ENCODE measurements around the gene SYT17.
A peak's percentile ranks its signal among the peaks of the same experiment; 100 is the strongest.

The SYT17 gene, protein sequence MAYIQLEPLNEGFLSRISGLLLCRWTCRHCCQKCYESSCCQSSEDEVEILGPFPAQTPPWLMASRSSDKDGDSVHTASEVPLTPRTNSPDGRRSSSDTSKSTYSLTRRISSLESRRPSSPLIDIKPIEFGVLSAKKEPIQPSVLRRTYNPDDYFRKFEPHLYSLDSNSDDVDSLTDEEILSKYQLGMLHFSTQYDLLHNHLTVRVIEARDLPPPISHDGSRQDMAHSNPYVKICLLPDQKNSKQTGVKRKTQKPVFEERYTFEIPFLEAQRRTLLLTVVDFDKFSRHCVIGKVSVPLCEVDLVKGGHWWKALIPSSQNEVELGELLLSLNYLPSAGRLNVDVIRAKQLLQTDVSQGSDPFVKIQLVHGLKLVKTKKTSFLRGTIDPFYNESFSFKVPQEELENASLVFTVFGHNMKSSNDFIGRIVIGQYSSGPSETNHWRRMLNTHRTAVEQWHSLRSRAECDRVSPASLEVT

DNA sequence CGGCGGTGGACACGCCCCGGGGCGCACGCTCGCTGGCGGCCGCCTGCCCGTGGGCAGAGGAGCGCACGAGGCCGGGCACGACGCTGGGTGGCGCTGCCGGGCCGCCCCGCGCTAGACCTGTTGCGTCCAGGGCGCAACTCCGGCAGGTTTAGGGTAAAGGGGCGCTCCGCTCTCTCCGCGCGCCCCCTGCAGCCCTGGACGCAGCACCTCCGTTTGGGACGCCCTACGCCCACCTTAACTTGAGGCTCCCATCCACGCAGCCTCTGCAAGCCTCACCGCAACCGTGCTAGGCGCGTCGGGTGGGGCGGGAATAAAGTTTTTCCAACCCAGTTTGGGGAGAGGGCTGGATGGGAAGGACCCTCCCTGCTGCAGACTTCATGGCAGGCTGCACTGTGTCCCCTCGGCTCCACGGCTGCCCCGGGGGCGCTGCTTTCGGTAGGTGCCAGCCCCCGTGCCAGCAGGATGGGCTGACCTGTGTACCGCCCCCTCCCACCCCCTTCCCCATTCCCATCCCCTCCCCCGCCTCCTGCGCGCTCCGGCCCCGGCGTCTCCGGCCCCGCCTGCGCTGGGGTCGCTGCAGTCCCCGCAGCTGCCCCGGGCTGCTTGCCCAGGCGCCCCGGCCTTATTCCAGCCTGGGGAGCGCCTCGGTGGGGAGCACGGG, at the start of gene SYT17:
SYT17 (plus strand) TSS at position 531 of the 661 bp plus-strand sequence. CDS start 407 bp downstream, outside the sequence.
- DNase-seq (ENCODE audit: low read depth): peak; percentile 66
- no peak within 1 kb of the TSS for H3K4me3 ChIP-seq (ENCODE audit: low read depth, low read length)
- TF ChIP-seq, protein P1, sequence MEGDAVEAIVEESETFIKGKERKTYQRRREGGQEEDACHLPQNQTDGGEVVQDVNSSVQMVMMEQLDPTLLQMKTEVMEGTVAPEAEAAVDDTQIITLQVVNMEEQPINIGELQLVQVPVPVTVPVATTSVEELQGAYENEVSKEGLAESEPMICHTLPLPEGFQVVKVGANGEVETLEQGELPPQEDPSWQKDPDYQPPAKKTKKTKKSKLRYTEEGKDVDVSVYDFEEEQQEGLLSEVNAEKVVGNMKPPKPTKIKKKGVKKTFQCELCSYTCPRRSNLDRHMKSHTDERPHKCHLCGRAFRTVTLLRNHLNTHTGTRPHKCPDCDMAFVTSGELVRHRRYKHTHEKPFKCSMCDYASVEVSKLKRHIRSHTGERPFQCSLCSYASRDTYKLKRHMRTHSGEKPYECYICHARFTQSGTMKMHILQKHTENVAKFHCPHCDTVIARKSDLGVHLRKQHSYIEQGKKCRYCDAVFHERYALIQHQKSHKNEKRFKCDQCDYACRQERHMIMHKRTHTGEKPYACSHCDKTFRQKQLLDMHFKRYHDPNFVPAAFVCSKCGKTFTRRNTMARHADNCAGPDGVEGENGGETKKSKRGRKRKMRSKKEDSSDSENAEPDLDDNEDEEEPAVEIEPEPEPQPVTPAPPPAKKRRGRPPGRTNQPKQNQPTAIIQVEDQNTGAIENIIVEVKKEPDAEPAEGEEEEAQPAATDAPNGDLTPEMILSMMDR (IDR thresholded peaks at IDR 0.05; ENCODE audit: low read depth, low read length): peak; percentile 26
- TF ChIP-seq, protein P2, sequence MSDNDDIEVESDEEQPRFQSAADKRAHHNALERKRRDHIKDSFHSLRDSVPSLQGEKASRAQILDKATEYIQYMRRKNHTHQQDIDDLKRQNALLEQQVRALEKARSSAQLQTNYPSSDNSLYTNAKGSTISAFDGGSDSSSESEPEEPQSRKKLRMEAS (IDR thresholded peaks at IDR 0.05; ENCODE audit: low read depth, low read length): no peak

DNA sequence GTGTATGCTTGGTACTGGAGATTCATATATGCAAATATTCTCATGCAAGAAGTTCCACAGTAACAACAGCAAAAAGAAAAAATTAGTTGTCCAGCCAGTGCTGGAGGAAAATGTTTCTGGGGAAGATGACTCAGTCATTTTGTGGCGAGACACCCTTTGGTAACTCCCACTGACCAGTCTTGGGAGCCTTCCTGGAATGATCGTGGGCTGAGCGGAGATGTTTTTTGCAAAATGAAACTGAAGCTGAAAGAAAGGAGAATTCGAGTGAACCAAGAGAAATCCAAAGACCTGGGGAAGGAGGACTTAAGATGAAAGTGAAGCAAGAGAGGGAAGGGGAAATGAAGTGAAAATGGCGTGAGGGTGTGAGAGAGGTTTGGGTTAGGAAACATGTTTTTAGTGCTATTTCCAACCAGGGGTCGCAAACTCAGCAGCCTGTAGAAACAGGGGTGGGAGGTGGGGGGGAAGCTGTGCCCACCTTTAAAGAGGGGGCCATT, 49.1 kb upstream of the SYT17 start:
- H3K4me3 ChIP-seq (ENCODE audit: low read depth, low read length): peak overlapping the region; percentile 46
- no peak for TF ChIP-seq POLR2A (IDR thresholded peaks at IDR 0.05; ENCODE audit: extremely low read depth, insufficient read length)
- no peak for TF ChIP-seq MYC (IDR thresholded peaks at IDR 0.05; ENCODE audit: low read depth, low read length)
- TF ChIP-seq, protein P2 (IDR thresholded peaks at IDR 0.05; ENCODE audit: low read depth, low read length): no peak
- TF ChIP-seq, protein P1 (IDR thresholded peaks at IDR 0.05; ENCODE audit: low read depth, low read length): no peak
- peak; percentile 86 for DNase-seq (ENCODE audit: low read depth)

DNA sequence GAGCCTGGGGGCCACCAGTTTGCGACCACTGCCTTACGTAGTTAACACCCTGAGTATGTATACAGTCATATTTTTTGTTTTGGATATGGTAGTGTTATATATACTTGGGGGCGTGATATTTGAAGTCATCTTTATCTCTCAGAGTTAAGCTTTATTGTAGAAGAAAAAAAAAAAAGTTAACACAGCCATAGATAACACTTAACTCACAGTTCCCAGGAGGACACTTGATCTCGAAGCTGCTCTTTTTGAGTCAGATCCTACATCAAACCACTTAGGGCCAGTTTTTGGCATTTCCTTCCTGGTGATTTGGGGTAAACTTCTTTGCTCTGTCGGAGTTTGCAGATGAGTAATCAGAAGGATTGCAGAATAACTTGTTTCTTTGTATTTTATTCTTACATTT, 48.5 kb upstream of the SYT17 start:
- DNase-seq (ENCODE audit: low read depth): peak; percentile 69
- peak overlapping the region; percentile 46 for H3K4me3 ChIP-seq (ENCODE audit: low read depth, low read length)

DNA sequence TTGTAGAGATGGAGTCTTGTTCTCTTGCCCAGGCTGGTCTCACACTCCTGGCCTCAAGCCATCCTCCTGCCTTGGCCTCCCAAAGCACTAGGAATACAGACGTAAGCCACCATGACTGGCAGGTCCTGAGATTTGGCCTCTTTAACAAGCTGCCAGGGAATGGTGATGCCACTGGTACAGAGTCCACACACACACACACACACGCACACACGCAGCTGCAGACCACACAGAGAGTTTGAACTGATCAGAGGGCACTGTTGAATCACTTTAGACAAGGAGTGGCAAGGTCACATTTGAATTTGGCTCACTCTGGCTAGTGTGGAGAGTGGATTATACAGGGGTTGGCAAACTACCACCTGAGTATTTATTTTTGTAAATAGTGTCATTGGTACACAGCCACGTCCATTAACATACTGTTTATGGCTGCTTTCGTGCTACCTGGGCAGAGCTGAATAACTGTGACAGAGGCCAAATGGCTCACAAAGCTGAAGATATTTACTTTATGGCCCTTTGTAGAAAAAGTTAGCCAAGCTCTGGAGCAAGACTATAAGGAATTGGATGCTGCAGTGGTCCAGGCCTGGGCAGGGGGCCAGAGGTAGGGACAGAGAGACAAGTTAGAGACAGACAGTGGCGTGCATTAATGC, 44.4 kb upstream of the SYT17 start:
- H3K4me3 ChIP-seq (ENCODE audit: low read depth, low read length): no peak overlapping the region
- TF ChIP-seq, protein P2 (IDR thresholded peaks at IDR 0.05; ENCODE audit: low read depth, low read length): no peak
- TF ChIP-seq, protein P1 (IDR thresholded peaks at IDR 0.05; ENCODE audit: low read depth, low read length): no peak
- TF ChIP-seq MYC (IDR thresholded peaks at IDR 0.05; ENCODE audit: low read depth, low read length) (no peak), POLR2A (IDR thresholded peaks at IDR 0.05; ENCODE audit: extremely low read depth, insufficient read length) (no peak)
- no peak for DNase-seq (ENCODE audit: low read depth)

More for the DNA sequence above, 48.5 kb upstream of the SYT17 start:
- no peak for TF ChIP-seq POLR2A (IDR thresholded peaks at IDR 0.05; ENCODE audit: extremely low read depth, insufficient read length)
- TF ChIP-seq, protein P1 (IDR thresholded peaks at IDR 0.05; ENCODE audit: low read depth, low read length): no peak
- TF ChIP-seq, protein P2 (IDR thresholded peaks at IDR 0.05; ENCODE audit: low read depth, low read length): no peak
- no peak for TF ChIP-seq MYC (IDR thresholded peaks at IDR 0.05; ENCODE audit: low read depth, low read length)

DNA sequence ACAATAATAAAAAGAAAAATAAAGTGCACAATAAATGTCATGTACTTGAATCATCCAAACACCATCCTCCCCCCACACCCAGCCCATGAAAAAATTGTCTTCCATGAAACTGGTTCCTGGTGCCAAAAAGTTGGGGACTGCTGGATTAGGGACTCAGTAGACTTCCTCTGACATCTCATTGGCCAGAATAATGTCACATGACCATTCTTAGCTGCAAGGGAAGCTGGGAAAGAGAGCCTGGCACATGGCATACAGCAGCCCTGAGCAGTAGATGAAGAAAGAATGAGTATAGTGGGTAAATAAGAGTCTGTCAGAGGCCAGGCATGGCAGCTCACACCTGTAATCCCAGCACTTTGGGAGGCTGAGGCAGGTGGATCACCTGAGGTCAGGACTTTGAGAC, 41.7 kb upstream of the SYT17 start:
- no peak for DNase-seq (ENCODE audit: low read depth)
- TF ChIP-seq POLR2A (IDR thresholded peaks at IDR 0.05; ENCODE audit: extremely low read depth, insufficient read length) (no peak), MYC (IDR thresholded peaks at IDR 0.05; ENCODE audit: low read depth, low read length) (no peak)
- TF ChIP-seq, protein P1 (IDR thresholded peaks at IDR 0.05; ENCODE audit: low read depth, low read length): no peak
- TF ChIP-seq, protein P2 (IDR thresholded peaks at IDR 0.05; ENCODE audit: low read depth, low read length): no peak
- H3K4me3 ChIP-seq (ENCODE audit: low read depth, low read length): no peak overlapping the region

All from NB4 (cell line).